ENCODE measurements around the gene SCAMP4. TPM values are rescaled to one million over a fixed set of nuclear protein-coding genes. Genes with fewer than 3 reads are reported as not detected.

SCAMP4 gene
- total RNA-seq, 2 donors from 2014 or later: 69.6 to 75.3 TPM

GRCh38 chr19:1970003-1970805, 65.0 kb downstream of the SCAMP4 start:
- Mint-ChIP-seq H3K4me1 (no peaks in the 10 kb centered on the region), H3K9me3 (no peaks in the 10 kb centered on the region), H3K27me3 (ENCODE audit: insufficient read depth) (no peaks in the 10 kb centered on the region), H3K36me3 (ENCODE audit: low read depth) (peaks cover 9% of the 10 kb centered on the region), H3K27ac (no peak overlapping the region), H3K4me3 (no peak overlapping the region)
- WGBS, 2 experiments (ENCODE audit: insufficient coverage in 1 of 2, insufficient read length in 1 of 2): 93% methylated on average over 24 to 38 of the region's 38 CpGs
- no peak for TF ChIP-seq CTCF (conservative IDR thresholded peaks at IDR 0.05)
- DNase-seq: no peak
- no peak overlapping the region for H3K4me3 ChIP-seq (ENCODE audit: low read length)
- no peaks in the 10 kb centered on the region for H3K9me3 ChIP-seq (ENCODE audit: control insufficient read depth, low read length)
- H3K27ac ChIP-seq (ENCODE audit: low read depth, low read length): no peak overlapping the region
- H3K9ac ChIP-seq (ENCODE audit: extremely low read depth, low read length, poor library complexity, severe bottlenecking): no peak overlapping the region
- no peaks in the 10 kb centered on the region for H3K27me3 ChIP-seq (ENCODE audit: control insufficient read depth, insufficient read depth, low read length, poor library complexity, severe bottlenecking)
- peaks cover 16% of the 10 kb centered on the region for H3K36me3 ChIP-seq (ENCODE audit: control insufficient read depth, insufficient read depth, low read length)
- no peaks in the 10 kb centered on the region for H3K4me1 ChIP-seq (ENCODE audit: control insufficient read depth, insufficient read depth, low read length)

GRCh38 chr19:1970806-1971502, 65.8 kb downstream of the SCAMP4 start:
- peaks cover 16% of the 10 kb centered on the region for H3K36me3 ChIP-seq (ENCODE audit: control insufficient read depth, insufficient read depth, low read length)
- H3K27ac ChIP-seq (ENCODE audit: low read depth, low read length): no peak overlapping the region
- no peak for TF ChIP-seq CTCF (conservative IDR thresholded peaks at IDR 0.05)
- no peak overlapping the region for H3K9ac ChIP-seq (ENCODE audit: extremely low read depth, low read length, poor library complexity, severe bottlenecking)
- peaks cover 12% of the 10 kb centered on the region for H3K36me3 Mint-ChIP-seq (ENCODE audit: low read depth)
- no peaks in the 10 kb centered on the region for H3K4me1 ChIP-seq (ENCODE audit: control insufficient read depth, insufficient read depth, low read length)
- no peak overlapping the region for H3K27ac Mint-ChIP-seq
- WGBS, 2 experiments (ENCODE audit: insufficient coverage in 1 of 2, insufficient read length in 1 of 2): 97% methylated on average over 22 to 27 of the region's 27 CpGs
- H3K9me3 ChIP-seq (ENCODE audit: control insufficient read depth, low read length): no peaks in the 10 kb centered on the region
- no peaks in the 10 kb centered on the region for H3K4me1 Mint-ChIP-seq
- DNase-seq: no peak
- H3K4me3 Mint-ChIP-seq: no peak overlapping the region
- no peaks in the 10 kb centered on the region for H3K27me3 ChIP-seq (ENCODE audit: control insufficient read depth, insufficient read depth, low read length, poor library complexity, severe bottlenecking)
- H3K4me3 ChIP-seq (ENCODE audit: low read length): no peak overlapping the region
- no peaks in the 10 kb centered on the region for H3K27me3 Mint-ChIP-seq (ENCODE audit: insufficient read depth)
- no peaks in the 10 kb centered on the region for H3K9me3 Mint-ChIP-seq

- Histone ChIP-seq H3K27me3 (ENCODE audit: control insufficient read depth, insufficient read depth, low read length, poor library complexity, severe bottlenecking) (no peaks in the 10 kb centered on the region), H3K27ac (ENCODE audit: low read depth, low read length) (no peak overlapping the region), H3K36me3 (ENCODE audit: control insufficient read depth, insufficient read depth, low read length) (peaks cover 14% of the 10 kb centered on the region), H3K9ac (ENCODE audit: extremely low read depth, low read length, poor library complexity, severe bottlenecking) (no peak overlapping the region), H3K4me3 (ENCODE audit: low read length) (no peak overlapping the region), H3K4me1 (ENCODE audit: control insufficient read depth, insufficient read depth, low read length) (no peaks in the 10 kb centered on the region), H3K9me3 (ENCODE audit: control insufficient read depth, low read length) (no peaks in the 10 kb centered on the region)
- 95% methylated on average over 13 to 28 of the region's 28 CpGs for WGBS, 2 experiments (ENCODE audit: insufficient coverage in 1 of 2, insufficient read length in 1 of 2)
- Mint-ChIP-seq H3K9me3 (no peaks in the 10 kb centered on the region), H3K27ac (no peak overlapping the region), H3K4me1 (no peaks in the 10 kb centered on the region), H3K27me3 (ENCODE audit: insufficient read depth) (no peaks in the 10 kb centered on the region), H3K36me3 (ENCODE audit: low read depth) (peaks cover 22% of the 10 kb centered on the region), H3K4me3 (no peak overlapping the region)
- DNase-seq: no peak
- no peak for TF ChIP-seq CTCF (conservative IDR thresholded peaks at IDR 0.05)
Observed at GRCh38 chr19:1974381-1975161, 69.4 kb downstream of the SCAMP4 start.
